HG02852 (cell line): ENCODE results near the gene PFN1.

ENCODE experiments used
- ATAC-seq: cut with Tn5 transposase; IDR thresholded peaks from one replicate; pipeline ENCODE4 v1.9.1; 2021; ENCODE audit warnings: mild to moderate bottlenecking, moderate library complexity; ENCODE audit not compliant: unreplicated experiment

PFN1 gene

GRCh38 chr17:4968486-4969046 is 20.2 kb upstream of the PFN1 start:
- ATAC-seq: no peak

- ATAC-seq: peak; percentile 59
Measured at GRCh38 chr17:4967539-4968485, 19.5 kb upstream of the PFN1 start, which contains the start of gene SPAG7. SPAG7 (minus strand) TSS chr17:4967817; CDS start chr17:4967804, 13 bp downstream.

GRCh38 chr17:4966844-4967538 is 18.7 kb upstream of the PFN1 start:
- peak; percentile 82 for ATAC-seq

- ATAC-seq: no peak
Measured at GRCh38 chr17:4965311-4965986, 17.1 kb upstream of the PFN1 start.

- ATAC-seq: no peak
Measured at GRCh38 chr17:4960279-4960922, 12.1 kb upstream of the PFN1 start.

- ATAC-seq: no peak
Measured at GRCh38 chr17:4959261-4959965, 11.1 kb upstream of the PFN1 start.

DNA sequence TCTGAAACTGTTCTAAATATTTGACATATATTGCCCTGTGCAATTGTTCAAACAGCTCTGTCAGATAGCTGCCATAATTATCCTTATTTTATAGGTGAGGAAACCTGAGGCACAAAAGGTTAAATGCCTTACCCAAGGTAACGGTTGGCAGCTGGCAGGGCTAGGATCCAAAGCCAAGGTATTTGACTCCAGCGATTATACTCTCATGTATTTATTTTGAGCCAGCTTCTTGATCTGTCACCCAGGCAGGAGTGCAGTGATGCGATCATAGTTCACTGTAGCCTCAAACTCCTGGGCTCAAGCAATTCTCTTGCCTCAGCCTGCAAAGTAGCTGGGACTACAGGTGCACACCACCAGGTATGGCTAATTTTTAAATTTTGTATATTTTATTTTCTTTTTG is 9.8 kb upstream of the PFN1 start:
- ATAC-seq: no peak

- ATAC-seq: no peak
Measured at GRCh38 chr17:4956493-4957061, 8.2 kb upstream of the PFN1 start.

- ATAC-seq: no peak
Measured at GRCh38 chr17:4955091-4955490, 6.8 kb upstream of the PFN1 start.

GRCh38 chr17:4953451-4953961 is 5.2 kb upstream of the PFN1 start:
- ATAC-seq: no peak

DNA sequence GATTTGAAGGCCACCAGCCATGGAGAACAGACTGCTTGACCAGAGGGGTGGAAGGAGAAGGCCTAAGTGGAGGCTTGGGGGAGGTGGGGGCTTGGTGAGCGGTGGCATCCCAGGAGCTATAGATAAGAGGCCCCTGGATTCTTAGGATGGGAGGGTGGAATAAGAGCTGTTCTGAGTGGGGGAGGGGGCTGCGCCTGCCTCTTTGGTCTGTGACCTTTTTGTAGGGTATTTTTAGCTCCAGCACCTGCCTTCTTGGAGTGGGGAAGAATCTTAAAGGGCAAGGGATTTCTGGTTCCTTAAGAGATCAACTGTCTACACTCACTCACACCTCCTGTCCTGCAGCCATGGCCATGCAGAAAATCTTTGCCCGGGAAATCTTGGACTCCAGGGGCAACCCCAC is 3.2 kb upstream of the PFN1 start:
- ATAC-seq: no peak

- ATAC-seq: no peak
Measured at GRCh38 chr17:4950746-4951204, 2.4 kb upstream of the PFN1 start, which contains the start of gene ENO3. ENO3 (plus strand) TSS chr17:4951119; CDS start chr17:4951830, 711 bp downstream.

DNA sequence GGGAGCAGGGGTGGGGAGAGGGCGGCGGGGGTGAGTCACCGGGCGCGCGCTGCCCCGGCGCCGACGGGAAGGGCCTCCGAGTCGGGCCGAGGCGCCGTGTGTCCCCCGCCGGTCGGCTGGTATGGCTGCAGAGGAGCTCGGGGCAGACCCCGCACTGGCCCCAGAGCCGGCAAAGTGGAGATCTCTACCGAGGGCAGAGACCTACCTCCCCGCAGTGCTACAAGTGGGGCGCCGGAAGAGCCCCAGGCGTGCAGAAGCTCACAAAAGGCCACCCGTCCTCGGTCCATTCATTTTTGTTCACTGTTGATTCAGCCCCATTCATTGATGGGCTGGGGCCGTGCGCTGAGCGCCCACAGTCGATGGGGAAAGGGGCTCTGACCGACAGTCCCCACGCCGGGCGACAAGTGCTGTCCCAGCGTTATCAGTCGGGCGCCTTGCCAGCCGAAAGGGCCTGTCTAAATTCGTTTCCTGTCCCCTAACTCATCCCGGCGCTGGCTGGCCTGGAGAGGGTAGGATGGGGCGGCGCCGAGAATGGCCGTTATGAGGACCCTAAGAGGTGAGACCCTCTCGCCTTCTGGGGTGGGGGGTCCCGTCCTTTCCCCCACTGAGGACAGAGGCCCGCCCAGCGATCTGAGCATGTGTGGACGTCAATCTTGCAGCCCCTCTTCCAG is 1.9 kb upstream of the PFN1 start:
- peak; percentile 3 for ATAC-seq

DNA sequence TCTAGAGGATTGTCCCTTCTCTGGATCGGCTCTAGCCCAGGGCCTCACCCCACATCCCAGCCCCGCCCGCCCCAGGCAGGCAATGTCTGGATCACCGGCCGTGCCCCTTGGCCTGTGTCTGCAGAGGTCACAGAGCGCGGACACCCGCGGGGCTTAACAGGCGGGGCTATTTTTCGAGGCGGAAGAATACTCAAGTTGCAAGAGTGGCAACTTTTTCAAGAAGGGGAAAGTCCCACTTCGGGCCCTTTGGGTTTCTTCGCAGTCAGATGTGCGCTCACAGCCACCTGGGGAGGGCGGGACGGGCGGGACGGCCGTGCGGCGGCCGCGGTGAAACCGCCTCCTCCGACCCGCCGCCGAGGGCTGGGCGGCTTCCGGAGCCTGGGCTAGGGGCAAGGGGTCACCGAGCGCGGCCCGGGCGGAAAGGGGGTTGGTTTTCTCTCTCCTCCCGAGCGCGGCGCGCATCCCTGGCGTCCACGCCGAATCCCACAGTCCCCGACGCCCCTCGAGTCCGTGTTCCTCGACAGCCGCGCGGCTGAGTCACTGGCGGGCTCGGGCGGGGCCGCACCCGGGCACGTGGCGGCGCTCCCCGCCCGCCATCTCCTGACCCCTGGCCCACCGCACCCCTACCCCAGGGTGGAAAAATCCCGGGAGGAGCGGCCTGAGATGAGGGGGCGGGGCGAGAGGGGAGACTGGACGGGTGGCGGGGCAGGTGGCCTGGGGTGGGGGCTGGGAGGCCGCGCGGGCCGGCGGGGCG is 1.2 kb upstream of the PFN1 start:
- peak; percentile 30 for ATAC-seq

GRCh38 chr17:4948931-4949320 is 596 bp upstream of the PFN1 start:
- peak; percentile 33 for ATAC-seq

- ATAC-seq: no peak
Measured at GRCh38 chr17:4947411-4948165, 742 bp downstream of the PFN1 start.

DNA sequence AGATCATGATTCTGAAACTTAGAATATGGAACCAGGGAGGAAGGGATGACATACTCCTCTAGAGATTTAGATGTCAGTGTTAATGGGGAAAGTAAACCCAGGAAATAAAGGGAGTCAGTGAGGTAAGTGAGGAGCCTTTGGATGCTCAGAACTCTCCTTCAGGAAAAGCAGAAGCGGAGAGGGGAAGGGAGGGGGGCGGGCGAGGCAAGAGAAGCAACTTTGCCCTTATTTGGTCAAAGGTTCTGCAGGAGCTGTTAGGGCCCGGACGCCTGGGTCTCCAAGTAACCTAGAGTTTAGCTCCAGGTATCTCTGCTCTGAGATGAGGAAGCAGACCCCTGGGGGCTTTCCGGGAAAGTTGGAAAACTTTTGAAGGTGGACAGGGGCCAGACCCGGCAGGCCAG is 1.3 kb downstream of the PFN1 start:
- no peak for ATAC-seq
